GM13976 (cell line): ENCODE measurements around the gene CRISPLD2.
"Not testable (repeated sequence)": the region's sequence is repeated elsewhere in the genome, so short reads cannot be mapped to it uniquely, and the experiment has no call there.

Experiments
- DNase-seq: peaks from one replicate; pipeline ENCODE4 v3.0.0; 2012; ENCODE audit warnings: low spot score
- in situ Hi-C: fragments of 300-500 bp; cut with MboI; formaldehyde crosslinking; loops from one replicate; pipeline ENCODE4 v1.12.0; 2022; ENCODE audit warnings: low sequenced_read_pairs, mixed read lengths, inconsistent platforms; ENCODE audit not compliant: unreplicated experiment
- TF ChIP-seq, protein P1 (sequence below): IDR thresholded peaks from 2 replicates; pipeline ENCODE4 v1.5.1; 2012; ENCODE audit warnings: borderline replicate concordance, mild to moderate bottlenecking; ENCODE audit not compliant: insufficient read depth; ENCODE audit errors: extremely low read depth, missing control alignments, control extremely low read depth

CRISPLD2 gene

GRCh38 chr16:84854759-84855158 is 35.0 kb downstream of the CRISPLD2 start:
- in situ Hi-C loops = no loop called here
- TF ChIP-seq, protein P1, sequence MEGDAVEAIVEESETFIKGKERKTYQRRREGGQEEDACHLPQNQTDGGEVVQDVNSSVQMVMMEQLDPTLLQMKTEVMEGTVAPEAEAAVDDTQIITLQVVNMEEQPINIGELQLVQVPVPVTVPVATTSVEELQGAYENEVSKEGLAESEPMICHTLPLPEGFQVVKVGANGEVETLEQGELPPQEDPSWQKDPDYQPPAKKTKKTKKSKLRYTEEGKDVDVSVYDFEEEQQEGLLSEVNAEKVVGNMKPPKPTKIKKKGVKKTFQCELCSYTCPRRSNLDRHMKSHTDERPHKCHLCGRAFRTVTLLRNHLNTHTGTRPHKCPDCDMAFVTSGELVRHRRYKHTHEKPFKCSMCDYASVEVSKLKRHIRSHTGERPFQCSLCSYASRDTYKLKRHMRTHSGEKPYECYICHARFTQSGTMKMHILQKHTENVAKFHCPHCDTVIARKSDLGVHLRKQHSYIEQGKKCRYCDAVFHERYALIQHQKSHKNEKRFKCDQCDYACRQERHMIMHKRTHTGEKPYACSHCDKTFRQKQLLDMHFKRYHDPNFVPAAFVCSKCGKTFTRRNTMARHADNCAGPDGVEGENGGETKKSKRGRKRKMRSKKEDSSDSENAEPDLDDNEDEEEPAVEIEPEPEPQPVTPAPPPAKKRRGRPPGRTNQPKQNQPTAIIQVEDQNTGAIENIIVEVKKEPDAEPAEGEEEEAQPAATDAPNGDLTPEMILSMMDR = no peak
- DNase-seq = no peak

DNA sequence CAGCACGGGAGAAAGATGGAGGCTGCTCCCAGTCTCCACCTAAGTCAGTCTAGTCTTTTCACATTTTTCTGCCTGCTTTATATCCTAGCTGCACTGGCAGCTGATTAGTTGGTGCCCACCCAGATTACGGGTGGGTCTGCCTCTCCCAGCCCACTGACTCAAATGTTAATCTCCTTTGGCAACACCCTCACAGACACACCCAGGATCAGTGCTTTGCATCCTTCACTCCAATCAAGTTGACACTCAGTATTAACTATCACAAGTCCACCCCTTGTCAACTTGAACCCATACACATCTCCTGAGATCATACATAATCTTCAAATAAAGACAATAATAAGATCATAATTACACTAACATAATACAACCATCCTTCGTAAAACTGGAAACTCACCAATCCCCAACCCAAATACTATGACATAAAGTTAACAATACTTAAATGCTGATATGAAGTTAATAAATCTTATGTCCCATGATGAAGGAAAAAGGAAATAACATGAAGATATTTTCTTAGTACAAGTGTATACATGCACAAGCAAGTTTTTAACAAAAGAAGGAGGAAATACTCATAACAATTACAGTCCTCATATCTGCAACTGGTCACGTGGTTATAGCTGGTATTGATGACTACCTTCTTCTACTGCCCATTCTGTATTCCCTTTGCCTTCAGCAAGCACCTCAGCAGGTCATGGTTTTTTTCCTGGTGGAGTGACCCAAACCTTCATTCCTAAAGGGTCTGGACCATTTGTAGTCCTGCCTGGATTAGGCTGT is 35.8 kb downstream of the CRISPLD2 start:
- DNase-seq, in situ Hi-C loops: not testable (repeated sequence)

- in situ Hi-C loops, DNase-seq: not testable (repeated sequence)
Measured at GRCh38 chr16:84856203-84856581, 36.4 kb downstream of the CRISPLD2 start.

DNA sequence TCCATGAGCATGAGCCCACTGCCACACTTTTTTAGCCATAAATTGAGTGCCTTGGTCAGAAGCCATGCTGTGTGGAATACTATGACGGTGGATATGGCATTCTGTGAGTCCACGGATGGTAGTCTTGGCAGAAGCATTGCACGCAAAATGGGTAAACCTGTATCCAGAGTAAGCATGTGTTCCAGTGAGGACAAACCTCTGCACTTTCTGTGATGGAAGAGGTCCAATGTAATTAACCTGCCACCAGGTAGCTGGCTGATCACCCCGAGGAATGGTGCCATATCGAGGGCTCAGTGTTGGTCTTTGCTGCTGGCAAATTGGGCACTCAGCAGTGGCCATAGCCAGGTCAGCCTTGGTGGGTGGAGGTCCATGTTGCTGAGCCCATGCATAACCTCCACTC is 37.0 kb downstream of the CRISPLD2 start:
- in situ Hi-C loops, DNase-seq: not testable (repeated sequence)

- in situ Hi-C loops = no loop called here
- TF ChIP-seq, protein P1 = no peak
Measured at GRCh38 chr16:84859681-84860080, 39.9 kb downstream of the CRISPLD2 start.

GRCh38 chr16:84860383-84860782 is 40.6 kb downstream of the CRISPLD2 start:
- TF ChIP-seq, protein P1 = no peak
- DNase-seq = no peak
- in situ Hi-C loops = no loop called here

More at GRCh38 chr16:84859681-84860080, 39.9 kb downstream of the CRISPLD2 start:
- DNase-seq = no peak

- no peak for DNase-seq
- TF ChIP-seq, protein P1 = no peak
- in situ Hi-C loops = no loop called here
Measured at GRCh38 chr16:84861671-84862070, 41.9 kb downstream of the CRISPLD2 start.

- in situ Hi-C loops = no loop called here
- TF ChIP-seq, protein P1 = no peak
- DNase-seq = no peak
Measured at GRCh38 chr16:84862804-84863480, 43.2 kb downstream of the CRISPLD2 start.
